Kidney (tissue), 14 donors: Measurements from ENCODE around the gene RBP5. TPM values are rescaled to one million over a fixed set of nuclear protein-coding genes. Genes with fewer than 3 reads are reported as not detected.

ENCODE experiments used
- DNase-seq, 5 donors: peaks; one replicate each; pipeline ENCODE4 v3.0.0-alpha.2; 2013 to 2020
- FAIRE-seq: peaks from 2 replicates; lab custom pipeline; 2012; peaks lifted over from hg19 to GRCh38; lab: Jason Lieb, UNC
- H3K27ac ChIP-seq, 2 donors: one replicate each; pipeline ENCODE4 v1.7.0; 2013; ENCODE audit warnings: low read depth in 2 of 2, low read length in 2 of 2, inconsistent platforms in 1 of 2
- H3K27me3 ChIP-seq: one replicate; pipeline ENCODE4 v1.7.1; 2013; ENCODE audit warnings: low read length, inconsistent platforms; ENCODE audit not compliant: control insufficient read depth, insufficient read depth
- H3K36me3 ChIP-seq, 3 donors: one replicate each; pipeline versions ENCODE4 v1.7.0 to v1.7.1; 2013; ENCODE audit warnings: low read length in 3 of 3, control low read depth in 1 of 3, inconsistent platforms in 1 of 3; ENCODE audit not compliant: insufficient read depth in 3 of 3, control insufficient read depth in 2 of 3
- H3K4me1 ChIP-seq, 3 donors: one replicate each; pipeline versions ENCODE4 v1.7.0 to v1.7.1; 2013; ENCODE audit warnings: low read length in 3 of 3, inconsistent platforms in 1 of 3, low read depth in 1 of 3; ENCODE audit not compliant: control insufficient read depth in 2 of 3, insufficient read depth in 2 of 3
- H3K4me3 ChIP-seq, 3 donors: one replicate each; pipeline versions ENCODE4 v1.7.0 to v1.8.1; 2013; ENCODE audit warnings: low read length in 3 of 3, control low read depth in 1 of 3, inconsistent platforms in 1 of 3
- H3K9ac ChIP-seq, 3 donors: one replicate each; pipeline versions ENCODE4 v1.7.0 to v1.7.1; 2013; ENCODE audit warnings: low read length in 3 of 3, control low read depth in 1 of 3, inconsistent platforms in 1 of 3
- H3K9me3 ChIP-seq, 3 donors: one replicate each; pipeline versions ENCODE4 v1.7.0 to v1.7.1; 2013; ENCODE audit warnings: low read length in 3 of 3, control low read depth in 1 of 3, inconsistent platforms in 1 of 3; ENCODE audit not compliant: control insufficient read depth in 2 of 3, insufficient read depth in 1 of 3
- CTCF ChIP-seq: IDR thresholded peaks from 3 replicates; pipeline ENCODE4 v1.5.1; 2012; ENCODE audit warnings: mild to moderate bottlenecking, moderate library complexity, borderline replicate concordance; ENCODE audit not compliant: insufficient read depth; ENCODE audit errors: extremely low read depth
- intact Hi-C: fragments of 100-400 bp; cut with DNase I; formaldehyde crosslinking; loops from one replicate; pipeline ENCODE4 v1.11.1; 2022
- polyA plus RNA-seq: library from polyadenylated mRNA; stranded (reverse); fragments of 350-450 nt; fragmentation: Illumina TruSeq; extraction: RNeasy Lipid Tissue Mini Kit (QIAGEN cat#74804); gene quantifications from one replicate; pipeline ENCODE4 v1.2.3, GENCODE V29; 2014; ENCODE audit warnings: low read depth, low replicate concordance; ENCODE audit not compliant: insufficient read depth
- total RNA-seq: library from RNA; stranded (reverse); fragmentation: NEBNext Ultra II Directional; extraction: Animal tissue kit (Norgen Biotek cat#: 25700); gene quantifications from one replicate; pipeline ENCODE4 v1.2.1, GENCODE V29; 2021
- donor health status: control.
- donor health status: control.
- donor health status: control.
- donor health status: control.
- donor health status: control.
- donor health status: DM: yes; HTN: yes; CAD: no.
- donor health status: Normal renal cell carcinoma (clear cell type).

Gene RBP5
- total and polyA plus RNA-seq, 2 donors from 2014 or later, result 74.6 to 609 TPM

- FAIRE-seq (no peak), DNase-seq (no peak)
- H3K27me3 ChIP-seq, result no peaks in the 10 kb centered on the region
- peak overlapping the region in 2 of 3 donors; percentile 59 to 62 for H3K4me3 ChIP-seq
- peak overlapping the region; percentile 23 to 72 for H3K27ac ChIP-seq
- H3K9ac ChIP-seq, result peak overlapping the region in 1 of 3 donors; percentile 2
- no peak for TF ChIP-seq CTCF
- peaks cover 0 to 43% (median 22%) of the 10 kb centered on the region in 3 donors for H3K4me1 ChIP-seq
- no peaks in the 10 kb centered on the region for H3K36me3 ChIP-seq
- no peaks in the 10 kb centered on the region for H3K9me3 ChIP-seq
- intact Hi-C loops, result no loop called here
Measured at GRCh38 chr12:7125632-7126227, 3.0 kb downstream of the RBP5 start.

GRCh38 chr12:7123806-7124522, 4.7 kb downstream of the RBP5 start:
- peak overlapping the region in 1 of 3 donors; percentile 10 for H3K9ac ChIP-seq
- intact Hi-C loops, result no loop called here
- peak overlapping the region in 2 of 3 donors; percentile 33 to 59 for H3K4me3 ChIP-seq
- H3K36me3 ChIP-seq, result no peaks in the 10 kb centered on the region
- peaks cover 0 to 35% (median 22%) of the 10 kb centered on the region in 3 donors for H3K4me1 ChIP-seq
- FAIRE-seq (no peak), DNase-seq (peak in 4 of 5 donors; percentile 76 to 87 (median 80))
- no peaks in the 10 kb centered on the region for H3K9me3 ChIP-seq
- H3K27me3 ChIP-seq, result no peaks in the 10 kb centered on the region
- H3K27ac ChIP-seq, result peak overlapping the region; percentile 53 to 64
- TF ChIP-seq CTCF, result no peak

GRCh38 chr12:7122811-7123769, 5.6 kb downstream of the RBP5 start:
- Histone ChIP-seq H3K36me3 (no peaks in the 10 kb centered on the region), H3K9me3 (no peaks in the 10 kb centered on the region), H3K27ac (peak overlapping the region; percentile 64 to 77), H3K4me1 (peaks cover 0 to 29% (median 22%) of the 10 kb centered on the region in 3 donors), H3K9ac (peak overlapping the region in 1 of 3 donors; percentile 10), H3K27me3 (no peaks in the 10 kb centered on the region), H3K4me3 (peak overlapping the region in 2 of 3 donors; percentile 16 to 59)
- intact Hi-C loops, result no loop called here
- TF ChIP-seq CTCF, result no peak
- DNase-seq, result peak in 1 of 5 donors; percentile 24
- FAIRE-seq, result no peak
